GM12891 (cell line): ENCODE measurements around the gene ZNF184.

Experiments
- POLR2A ChIP-seq: IDR thresholded peaks from 2 replicates; pipeline ENCODE4 v1.6.1; 2011; ENCODE audit warnings: low read depth, low read length, control low read depth
- POLR2AphosphoS5 ChIP-seq: IDR thresholded peaks from 2 replicates; pipeline ENCODE4 v1.6.1; 2011; ENCODE audit warnings: low read depth, low read length, control low read depth
- POU2F2 ChIP-seq: IDR thresholded peaks from 2 replicates; pipeline ENCODE4 v1.6.1; 2011; ENCODE audit warnings: low read depth, mild to moderate bottlenecking, control low read depth, low read length, moderate library complexity
- TAF1 ChIP-seq: IDR thresholded peaks from 2 replicates; pipeline ENCODE4 v1.6.1; 2011; ENCODE audit warnings: low read depth, low read length, control low read depth

DNA sequence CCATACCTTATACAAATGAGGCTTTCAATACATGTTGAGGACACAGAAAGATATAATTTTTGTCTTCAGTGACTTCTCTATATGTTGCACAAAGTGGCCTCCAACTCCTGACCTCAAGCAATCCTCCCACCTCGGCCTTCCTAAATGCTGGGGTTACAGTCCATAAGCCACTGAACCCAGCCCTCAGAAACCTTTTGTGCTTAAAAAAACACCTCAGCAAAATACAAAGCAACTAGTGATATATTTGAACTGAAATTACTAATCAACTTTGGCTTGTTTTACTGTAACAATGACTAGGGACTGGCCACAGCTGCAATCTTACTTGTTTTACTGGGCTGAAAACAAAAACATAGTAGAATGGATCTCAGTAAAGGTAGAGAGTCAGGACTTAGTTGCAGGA is 3.2 kb upstream of the ZNF184 start:
- TF ChIP-seq POU2F2: no peak
- no peak for TF ChIP-seq POLR2A
- TF ChIP-seq POLR2AphosphoS5: no peak
- TF ChIP-seq TAF1: no peak
